GM19193 (cell line): ENCODE results near the gene OR2Y1.

Experiments
- POLR2A ChIP-seq: IDR thresholded peaks from 4 replicates; pipeline ENCODE4 v1.6.1; 2011; ENCODE audit not compliant: insufficient read depth, insufficient read length; ENCODE audit errors: extremely low read depth

Gene OR2Y1

DNA sequence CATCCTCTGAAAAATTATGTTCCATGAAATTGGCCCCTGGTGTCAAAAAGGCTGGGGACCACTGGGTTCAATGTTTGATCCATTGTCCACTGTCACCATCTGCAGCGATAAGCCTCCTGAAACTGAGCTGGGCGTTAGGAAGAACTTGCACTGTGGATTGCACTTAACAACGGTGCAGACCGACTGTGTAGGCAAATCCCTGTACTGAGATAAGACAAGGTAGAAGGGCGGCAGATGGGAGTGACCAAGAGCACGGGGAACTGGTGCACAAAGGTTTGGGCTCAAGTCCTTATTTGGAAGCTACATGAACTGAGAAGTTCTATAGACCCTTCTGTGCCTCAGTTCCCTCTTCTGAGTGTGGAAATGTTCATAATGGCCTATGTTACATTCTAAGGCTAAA, 48.8 kb downstream of the OR2Y1 start:
- no peak for TF ChIP-seq POLR2A

DNA sequence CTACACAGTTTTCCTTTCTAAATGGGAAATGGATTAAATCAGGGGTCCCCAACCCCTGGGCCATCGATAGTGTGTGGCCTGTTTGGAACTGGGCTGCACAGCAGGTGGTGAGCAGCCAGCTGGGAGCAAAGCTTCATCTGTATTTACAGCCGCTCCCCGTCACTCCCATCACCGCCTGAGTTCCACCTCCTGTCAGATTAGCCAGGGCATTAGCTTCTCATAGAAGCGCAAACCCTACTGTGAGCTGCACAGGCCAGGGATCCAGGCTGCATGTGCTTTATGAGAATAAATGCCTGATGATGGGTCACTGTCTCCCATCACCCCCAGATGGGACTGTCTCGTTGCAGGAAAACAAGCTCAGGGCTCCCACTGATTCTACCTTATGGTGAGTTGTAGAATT, 49.3 kb downstream of the OR2Y1 start:
- no peak for TF ChIP-seq POLR2A

DNA sequence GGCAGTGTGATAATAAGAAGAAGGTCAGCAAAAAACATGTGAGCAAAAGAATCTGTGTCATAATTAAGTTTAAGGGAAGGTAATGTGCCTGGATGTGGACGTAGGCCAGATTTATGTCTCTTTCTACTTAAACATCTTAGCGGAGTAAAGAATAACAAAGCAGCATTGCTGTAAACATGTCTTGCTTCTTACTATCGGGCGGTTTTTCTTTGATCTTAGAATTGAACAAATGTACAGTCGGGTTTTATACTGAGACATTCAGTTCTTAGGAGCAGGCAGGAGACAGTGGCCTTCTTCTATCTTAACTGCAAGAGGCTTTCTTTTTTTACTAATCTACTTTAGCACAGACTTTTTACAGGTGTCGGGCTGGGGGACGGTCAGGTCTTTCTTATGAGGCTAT, 50.1 kb downstream of the OR2Y1 start:
- TF ChIP-seq POLR2A = no peak
